ENCODE measurements around the gene HDC. TPM values are rescaled to one million over a fixed set of nuclear protein-coding genes. Genes with fewer than 3 reads are reported as not detected.

HDC gene
- total RNA-seq, 2 experiments from 2014 or later = 0.19 to 0.21 TPM

- CTCF ChIA-PET = interaction anchor here (0.6 kb wide), 1 partner anchor 42 kb away, joined by 4 read pairs; no protein-coding TSS in a partner anchor
- POLR2A ChIA-PET = no interaction called here
Measured at GRCh38 chr15:50233192-50233736, 32.3 kb downstream of the HDC start.

- CTCF ChIA-PET = interaction anchor here (0.6 kb wide), 1 partner anchor 41 kb away, joined by 4 read pairs; no protein-coding TSS in a partner anchor
- POLR2A ChIA-PET = no interaction called here
Measured at GRCh38 chr15:50232791-50233190, 32.7 kb downstream of the HDC start.

GRCh38 chr15:50231761-50232160 lies 33.8 kb downstream of the HDC start:
- ChIA-PET CTCF (interaction anchor here (0.7 kb wide), 1 partner anchor 274 kb away, joined by 4 read pairs; no protein-coding TSS in a partner anchor), POLR2A (no interaction called here)

- CTCF ChIA-PET = no interaction called here
- POLR2A ChIA-PET = interaction anchor here (0.6 kb wide), 1 partner anchor 150 kb away, joined by 4 read pairs; no protein-coding TSS in a partner anchor
Measured at GRCh38 chr15:50229336-50229735, 36.2 kb downstream of the HDC start.

GRCh38 chr15:50228866-50229265 lies 36.7 kb downstream of the HDC start:
- ChIA-PET POLR2A (interaction anchor here (0.6 kb wide), 1 partner anchor 151 kb away, joined by 4 read pairs; no protein-coding TSS in a partner anchor), CTCF (interaction anchor here (0.7 kb wide), 1 partner anchor 1143 kb away, joined by 4 read pairs; no protein-coding TSS in a partner anchor)

GRCh38 chr15:50227076-50227475 lies 38.5 kb downstream of the HDC start:
- POLR2A ChIA-PET = no interaction called here
- CTCF ChIA-PET = interaction anchor here (1.7 kb wide), 1 partner anchor 14 kb away, joined by 4 read pairs; no protein-coding TSS in a partner anchor

- ChIA-PET POLR2A (no interaction called here), CTCF (no interaction called here)
Measured at GRCh38 chr15:50225938-50226337, 39.6 kb downstream of the HDC start.

GRCh38 chr15:50225057-50225456 lies 40.5 kb downstream of the HDC start:
- ChIA-PET CTCF (no interaction called here), POLR2A (no interaction called here)

- ChIA-PET CTCF (no interaction called here), POLR2A (no interaction called here)
Measured at GRCh38 chr15:50224606-50225005, 40.9 kb downstream of the HDC start.

- POLR2A ChIA-PET = no interaction called here
- CTCF ChIA-PET = no interaction called here
Measured at GRCh38 chr15:50222181-50222580, 43.3 kb downstream of the HDC start.

GRCh38 chr15:50219820-50220219 lies 45.7 kb downstream of the HDC start:
- POLR2A ChIA-PET = no interaction called here
- CTCF ChIA-PET = no interaction called here

GRCh38 chr15:50218691-50219090 lies 46.8 kb downstream of the HDC start:
- ChIA-PET CTCF (no interaction called here), POLR2A (interaction anchor here (0.7 kb wide), 1 partner anchor 41 kb away, joined by 3 read pairs; no protein-coding TSS in a partner anchor)

- ChIA-PET CTCF (interaction anchor here (0.7 kb wide), 1 partner anchor 124 kb away, joined by 4 read pairs; no protein-coding TSS in a partner anchor), POLR2A (no interaction called here)
Measured at GRCh38 chr15:50218291-50218690, 47.2 kb downstream of the HDC start.

GRCh38 chr15:50210462-50211157 lies 54.9 kb downstream of the HDC start:
- CTCF ChIA-PET = no interaction called here
- POLR2A ChIA-PET = no interaction called here

- CTCF ChIA-PET = interaction anchor here (0.6 kb wide), 1 partner anchor 443 kb away, joined by 3 read pairs; no protein-coding TSS in a partner anchor
- POLR2A ChIA-PET = no interaction called here
Measured at GRCh38 chr15:50209809-50210208, 55.7 kb downstream of the HDC start.

- CTCF ChIA-PET = no interaction called here
Measured at GRCh38 chr15:50206020-50206419, 59.5 kb downstream of the HDC start.

GRCh38 chr15:50202003-50202402 lies 63.5 kb downstream of the HDC start:
- CTCF ChIA-PET = no interaction called here
- POLR2A ChIA-PET = no interaction called here

More at GRCh38 chr15:50206020-50206419, 59.5 kb downstream of the HDC start:
- POLR2A ChIA-PET = no interaction called here

- CTCF ChIA-PET = interaction anchor here (0.8 kb wide), 1 partner anchor 89 kb away, joined by 4 read pairs; no protein-coding TSS in a partner anchor
- POLR2A ChIA-PET = no interaction called here
Measured at GRCh38 chr15:50192926-50193620, 72.5 kb downstream of the HDC start.

GRCh38 chr15:50192164-50192563 lies 73.4 kb downstream of the HDC start:
- POLR2A ChIA-PET = no interaction called here

More at GRCh38 chr15:50192164-50192563, 73.4 kb downstream of the HDC start:
- CTCF ChIA-PET = interaction anchor here (0.7 to 0.8 kb wide), 2 partner anchors 41 to 90 kb away, joined by 4 read pairs; no protein-coding TSS in a partner anchor

Data from activated CD8-positive, alpha-beta memory T cell treated with anti-CD3 and anti-CD28 coated beads for 36 hours (primary cell).